ELF-1 (cell line): Measurements from ENCODE around the gene PRPF18.

Experiments
- DNase-seq: peaks from one replicate; pipeline ENCODE4 v3.0.0-alpha.2; 2016; ENCODE audit warnings: low read depth, low spot score

PRPF18 gene

GRCh38 chr10:13669182-13669855 is 82.6 kb downstream of the PRPF18 start:
- peak; percentile 44 for DNase-seq

GRCh38 chr10:13669901-13670300 is 83.1 kb downstream of the PRPF18 start:
- DNase-seq: no peak

GRCh38 chr10:13670311-13670710 is 83.5 kb downstream of the PRPF18 start:
- DNase-seq: no peak

GRCh38 chr10:13671904-13672303 is 85.1 kb downstream of the PRPF18 start:
- no peak for DNase-seq

GRCh38 chr10:13672548-13672947 is 85.8 kb downstream of the PRPF18 start:
- DNase-seq: no peak

- DNase-seq: no peak
Measured at GRCh38 chr10:13673156-13673555, 86.4 kb downstream of the PRPF18 start.

- DNase-seq: no peak
Measured at GRCh38 chr10:13674645-13675588, 88.2 kb downstream of the PRPF18 start.

- no peak for DNase-seq
Measured at GRCh38 chr10:13678101-13678843, 91.5 kb downstream of the PRPF18 start.
